Smooth muscle cell (in vitro differentiated cells): ENCODE measurements around the gene DPP7. TPM values are rescaled to one million over a fixed set of nuclear protein-coding genes. Genes with fewer than 3 reads are reported as not detected.

ENCODE experiments used
- DNase-seq: peaks from one replicate; lab custom pipeline; 2025; ENCODE audit not compliant: unreplicated experiment; lab: John Stamatoyannopoulos, UW
- H2AFZ ChIP-seq: fragments of 200-600 bp; sonication (generic); 2 replicates; pipeline ENCODE4 v1.6.0; 2016; ENCODE audit warnings: antibody characterized with exemption, low read depth, mild to moderate bottlenecking
- H3F3A ChIP-seq: fragments of 200-600 bp; sonication (generic); 2 replicates; pipeline ENCODE4 v1.6.0; 2017; ENCODE audit warnings: antibody characterized with exemption, low read depth
- H3K27ac ChIP-seq: fragments of 200-600 bp; sonication (generic); 2 replicates; pipeline ENCODE4 v1.5.1; 2016; ENCODE audit warnings: low read depth, mild to moderate bottlenecking
- H3K27me3 ChIP-seq: fragments of 200-600 bp; sonication (generic); 2 replicates; pipeline ENCODE4 v1.6.1; 2016; ENCODE audit warnings: low read depth, mild to moderate bottlenecking
- H3K36me3 ChIP-seq: fragments of 200-600 bp; sonication (generic); 2 replicates; pipeline ENCODE4 v1.5.1; 2016; ENCODE audit warnings: low read depth
- H3K4me1 ChIP-seq: fragments of 200-600 bp; sonication (generic); 2 replicates; pipeline ENCODE4 v1.5.1; 2016; ENCODE audit warnings: low read depth
- H3K4me2 ChIP-seq: fragments of 200-600 bp; sonication (generic); 2 replicates; pipeline ENCODE4 v1.6.0; 2016; ENCODE audit warnings: mild to moderate bottlenecking
- H3K4me3 ChIP-seq: fragments of 200-600 bp; sonication (generic); 2 replicates; pipeline ENCODE4 v1.5.1; 2016; ENCODE audit warnings: mild to moderate bottlenecking
- H3K79me2 ChIP-seq: fragments of 200-600 bp; sonication (generic); 2 replicates; pipeline ENCODE4 v1.6.0; 2016; ENCODE audit warnings: low read depth, mild to moderate bottlenecking
- H3K9ac ChIP-seq: fragments of 200-600 bp; sonication (generic); 2 replicates; pipeline ENCODE4 v1.6.0; 2016; ENCODE audit warnings: low read depth
- H3K9me3 ChIP-seq: fragments of 200-600 bp; sonication (generic); replicated peaks from 2 replicates; pipeline ENCODE4 v1.5.1; 2016; ENCODE audit warnings: low read depth
- H4K20me1 ChIP-seq: fragments of 200-600 bp; sonication (generic); 2 replicates; pipeline ENCODE4 v1.6.0; 2016; ENCODE audit warnings: low read depth
- CTCF ChIP-seq: fragments of 200-600 bp; sonication (generic); IDR thresholded peaks from 2 replicates; pipeline ENCODE4 v1.5.1; 2017; ENCODE audit warnings: borderline replicate concordance, mild to moderate bottlenecking, antibody characterized with exemption; ENCODE audit not compliant: insufficient read depth, poor library complexity, severe bottlenecking
- WGBS: methylation state at CpG from one replicate; pipeline ENCODE4 v1.1.7; 2016; ENCODE audit warnings: low lambda C conversion rate; 5-methylcytosine and 5-hydroxymethylcytosine counted together
- polyA plus RNA-seq: library from polyadenylated mRNA; unstranded; fragments of >200 nt; fragmentation: Nextera tagmentation; extraction: Ambion mirVana; gene quantifications from 2 replicates; pipeline ENCODE4 v1.2.1, GENCODE V29; 2016
- total RNA-seq: library from RNA; depleted of rRNA; stranded (reverse); fragments of >200 nt; gene quantifications from 2 replicates; pipeline ENCODE4 v1.2.3, GENCODE V29; 2014

DPP7 gene
- total and polyA plus RNA-seq, 2 experiments from 2014 or later, result 51.4 to 170 TPM

GRCh38 chr9:137162505-137163364 is 48.2 kb upstream of the DPP7 start:
- Histone ChIP-seq H3K4me2 (peak overlapping the region; percentile 67), H3K79me2 (no peaks in the 10 kb centered on the region), H3K27me3 (peaks cover 100% of the 10 kb centered on the region), H4K20me1 (no peaks in the 10 kb centered on the region), H3F3A (no peaks in the 10 kb centered on the region), H2AFZ (no peak overlapping the region), H3K9ac (no peak overlapping the region), H3K4me3 (peak overlapping the region; percentile 13), H3K36me3 (no peaks in the 10 kb centered on the region), H3K27ac (no peak overlapping the region), H3K4me1 (no peaks in the 10 kb centered on the region), H3K9me3 (no peaks in the 10 kb centered on the region)
- DNase-seq, result no peak
- TF ChIP-seq CTCF, result no peak
- WGBS, result 11% methylated on average over 66 of the region's 74 CpGs

GRCh38 chr9:137161558-137162486 is 47.3 kb upstream of the DPP7 start:
- Histone ChIP-seq H3K27ac (no peak overlapping the region), H3K36me3 (no peaks in the 10 kb centered on the region), H3K9me3 (no peaks in the 10 kb centered on the region), H2AFZ (no peak overlapping the region), H3K9ac (no peak overlapping the region), H3K79me2 (no peaks in the 10 kb centered on the region), H4K20me1 (no peaks in the 10 kb centered on the region), H3K27me3 (peaks cover 100% of the 10 kb centered on the region), H3K4me2 (no peak overlapping the region), H3K4me1 (no peaks in the 10 kb centered on the region), H3K4me3 (no peak overlapping the region), H3F3A (no peaks in the 10 kb centered on the region)
- 12% methylated on average over 30 of the region's 71 CpGs for WGBS
- DNase-seq, result no peak
- TF ChIP-seq CTCF, result no peak

- Histone ChIP-seq H3K27me3 (peaks cover 100% of the 10 kb centered on the region), H2AFZ (no peak overlapping the region), H3K9me3 (no peaks in the 10 kb centered on the region), H3K4me2 (no peak overlapping the region), H3K27ac (no peak overlapping the region), H3K4me1 (no peaks in the 10 kb centered on the region), H3K9ac (no peak overlapping the region), H3F3A (no peaks in the 10 kb centered on the region), H3K79me2 (no peaks in the 10 kb centered on the region), H3K4me3 (no peak overlapping the region), H4K20me1 (no peaks in the 10 kb centered on the region), H3K36me3 (no peaks in the 10 kb centered on the region)
- no peak for DNase-seq
- 41% methylated on average over 30 of the region's 56 CpGs for WGBS
- TF ChIP-seq CTCF, result no peak
Measured at GRCh38 chr9:137160716-137161557, 46.4 kb upstream of the DPP7 start.
